Chondrocyte (in vitro differentiated cells): ENCODE results near the gene TAF1C. TPM values are rescaled to one million over a fixed set of nuclear protein-coding genes. Genes with fewer than 3 reads are reported as not detected.

Experiments used
- DNase-seq: peaks from one replicate; pipeline ENCODE4 v3.0.0; 2021; ENCODE audit warnings: mixed read lengths, low spot score
- H3K27ac Mint-ChIP-seq: one replicate; pipeline ENCODE4 v1.8.0; 2021; ENCODE audit warnings: mild to moderate bottlenecking, moderate library complexity, mixed read lengths; ENCODE audit not compliant: unreplicated experiment
- H3K27me3 Mint-ChIP-seq: 2 replicates; pipeline ENCODE4 v1.8.0; 2021; ENCODE audit warnings: low read depth, mixed read lengths
- H3K36me3 Mint-ChIP-seq: 2 replicates; pipeline ENCODE4 v1.8.0; 2021; ENCODE audit warnings: low read depth, mixed read lengths
- H3K4me1 Mint-ChIP-seq: 2 replicates; pipeline ENCODE4 v1.8.0; 2021; ENCODE audit warnings: low read depth, mild to moderate bottlenecking, mixed read lengths
- H3K4me3 Mint-ChIP-seq: one replicate; pipeline ENCODE4 v1.8.0; 2021; ENCODE audit warnings: mild to moderate bottlenecking, moderate library complexity, mixed read lengths; ENCODE audit not compliant: unreplicated experiment
- H3K9me3 Mint-ChIP-seq: 2 replicates; pipeline ENCODE4 v1.8.0; 2021; ENCODE audit warnings: low read depth, mixed read lengths
- total RNA-seq: library from RNA; stranded (reverse); gene quantifications from 3 replicates; pipeline ENCODE4 v1.2.1, GENCODE V29; 2021
- TF ChIP-seq, protein P1 (sequence below): fragments of 200-600 bp; sonication (generic); IDR thresholded peaks from 2 replicates; pipeline ENCODE4 v1.5.0; 2021; ENCODE audit warnings: antibody characterized with exemption, mild to moderate bottlenecking, moderate library complexity

Gene TAF1C
- total RNA-seq, 1 donor from 2014 or later = 22.2 TPM

DNA sequence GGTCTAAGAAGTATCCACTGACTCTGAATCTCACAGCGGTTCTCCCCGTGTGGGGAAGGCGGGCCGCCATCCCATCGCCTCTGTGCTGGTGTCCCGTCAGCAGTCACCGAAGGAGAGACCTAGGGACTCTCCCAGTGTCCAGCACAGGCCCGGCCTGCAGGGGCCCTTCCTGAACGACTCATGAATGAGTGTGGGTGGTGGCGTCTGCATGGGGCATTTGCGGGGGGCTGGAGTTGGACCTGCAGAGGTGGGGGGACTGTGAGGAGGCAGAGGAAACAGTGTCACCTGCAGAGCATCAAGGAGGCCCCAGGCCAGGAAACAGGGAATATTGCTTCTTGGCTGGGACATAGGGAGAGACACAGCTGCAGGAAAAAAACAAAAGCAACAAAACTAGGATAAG lies 42.6 kb upstream of the TAF1C start:
- no peak overlapping the region for H3K27ac Mint-ChIP-seq
- H3K4me3 Mint-ChIP-seq = no peak overlapping the region

DNA sequence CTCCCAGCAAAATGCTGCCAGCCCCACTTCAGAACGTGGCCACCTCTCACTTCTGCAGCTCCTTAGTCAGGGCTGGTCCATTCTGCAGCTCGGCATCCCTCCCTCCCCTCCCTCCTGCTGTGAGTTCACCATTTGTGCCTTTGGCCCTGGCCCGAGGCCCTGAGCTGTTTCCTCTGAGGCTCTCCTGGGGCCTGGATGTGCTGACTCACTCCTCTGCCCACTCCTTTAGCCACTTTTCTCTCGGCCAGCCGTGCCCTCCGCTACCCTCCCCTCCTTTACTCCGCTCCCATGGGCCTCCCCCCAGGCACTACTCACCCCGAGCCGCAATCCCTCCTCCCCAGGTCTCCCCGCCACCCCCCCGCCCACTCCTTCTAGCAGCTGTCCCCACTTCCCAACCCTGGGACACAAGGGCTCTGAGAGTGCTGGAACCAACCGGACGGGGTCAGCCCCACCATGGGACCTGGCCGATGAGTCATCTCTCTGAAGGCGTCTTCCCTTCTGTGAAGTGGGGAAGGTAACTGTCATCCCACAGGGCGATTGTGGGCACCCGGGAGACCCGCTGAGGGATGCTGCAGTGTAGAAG lies 41.5 kb upstream of the TAF1C start:
- no peaks in the 10 kb centered on the region for H3K9me3 Mint-ChIP-seq
- DNase-seq = no peak
- H3K4me1 Mint-ChIP-seq = peaks cover 16% of the 10 kb centered on the region
- peak overlapping the region; percentile 69 for H3K27ac Mint-ChIP-seq
- H3K27me3 Mint-ChIP-seq = peaks cover 51% of the 10 kb centered on the region
- no peaks in the 10 kb centered on the region for H3K36me3 Mint-ChIP-seq
- H3K4me3 Mint-ChIP-seq = peak overlapping the region; percentile 38
- TF ChIP-seq, protein P1, sequence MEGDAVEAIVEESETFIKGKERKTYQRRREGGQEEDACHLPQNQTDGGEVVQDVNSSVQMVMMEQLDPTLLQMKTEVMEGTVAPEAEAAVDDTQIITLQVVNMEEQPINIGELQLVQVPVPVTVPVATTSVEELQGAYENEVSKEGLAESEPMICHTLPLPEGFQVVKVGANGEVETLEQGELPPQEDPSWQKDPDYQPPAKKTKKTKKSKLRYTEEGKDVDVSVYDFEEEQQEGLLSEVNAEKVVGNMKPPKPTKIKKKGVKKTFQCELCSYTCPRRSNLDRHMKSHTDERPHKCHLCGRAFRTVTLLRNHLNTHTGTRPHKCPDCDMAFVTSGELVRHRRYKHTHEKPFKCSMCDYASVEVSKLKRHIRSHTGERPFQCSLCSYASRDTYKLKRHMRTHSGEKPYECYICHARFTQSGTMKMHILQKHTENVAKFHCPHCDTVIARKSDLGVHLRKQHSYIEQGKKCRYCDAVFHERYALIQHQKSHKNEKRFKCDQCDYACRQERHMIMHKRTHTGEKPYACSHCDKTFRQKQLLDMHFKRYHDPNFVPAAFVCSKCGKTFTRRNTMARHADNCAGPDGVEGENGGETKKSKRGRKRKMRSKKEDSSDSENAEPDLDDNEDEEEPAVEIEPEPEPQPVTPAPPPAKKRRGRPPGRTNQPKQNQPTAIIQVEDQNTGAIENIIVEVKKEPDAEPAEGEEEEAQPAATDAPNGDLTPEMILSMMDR = no peak

More for the DNA sequence above, 42.6 kb upstream of the TAF1C start:
- DNase-seq = no peak
- Mint-ChIP-seq H3K36me3 (no peaks in the 10 kb centered on the region), H3K9me3 (no peaks in the 10 kb centered on the region), H3K4me1 (peaks cover 16% of the 10 kb centered on the region), H3K27me3 (peaks cover 49% of the 10 kb centered on the region)
- TF ChIP-seq, protein P1 = no peak

DNA sequence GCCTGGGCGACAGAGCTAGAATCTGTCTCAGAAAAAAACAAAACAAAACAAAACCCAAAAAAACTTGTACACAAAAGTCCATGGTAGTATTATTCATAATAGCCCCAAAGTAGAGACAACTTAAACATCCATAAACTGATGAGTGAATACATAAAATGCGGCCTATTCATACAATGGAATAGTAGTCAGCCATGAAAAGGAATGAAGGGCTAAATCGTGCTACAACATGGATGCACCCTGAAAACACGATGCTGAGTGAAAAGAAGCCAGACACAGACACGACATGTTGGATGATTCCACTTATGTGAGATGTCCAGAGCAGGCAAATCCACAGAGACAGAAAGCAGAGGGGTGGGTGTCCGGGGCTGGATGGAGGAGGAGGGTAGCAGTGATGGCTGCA lies 40.7 kb upstream of the TAF1C start:
- H3K36me3 Mint-ChIP-seq = no peaks in the 10 kb centered on the region
- no peak overlapping the region for H3K4me3 Mint-ChIP-seq
- peaks cover 51% of the 10 kb centered on the region for H3K27me3 Mint-ChIP-seq
- no peak for DNase-seq
- no peak overlapping the region for H3K27ac Mint-ChIP-seq
- peaks cover 16% of the 10 kb centered on the region for H3K4me1 Mint-ChIP-seq
- H3K9me3 Mint-ChIP-seq = no peaks in the 10 kb centered on the region
- TF ChIP-seq, protein P1 = no peak

DNA sequence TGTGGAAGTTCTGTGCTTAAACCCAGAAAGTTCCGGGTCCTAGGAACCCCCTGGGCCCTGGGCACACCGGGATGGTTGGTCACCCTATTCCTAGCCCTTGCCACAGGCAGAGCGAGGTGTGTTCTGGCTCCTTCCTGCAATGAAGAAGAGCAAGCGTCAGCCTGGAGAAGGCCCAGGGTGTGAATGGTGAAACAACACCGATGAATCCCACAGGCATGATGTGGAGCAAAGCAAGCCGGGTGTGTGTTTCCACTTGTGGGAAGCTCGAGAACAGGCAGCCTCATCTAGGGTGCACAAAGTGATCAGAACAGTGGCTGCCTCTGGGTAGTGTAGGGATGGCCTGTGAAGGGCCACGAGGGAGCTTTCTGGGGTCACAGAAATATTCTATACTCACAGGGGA lies 39.2 kb upstream of the TAF1C start:
- no peak overlapping the region for H3K27ac Mint-ChIP-seq
- H3K36me3 Mint-ChIP-seq = no peaks in the 10 kb centered on the region
- H3K4me3 Mint-ChIP-seq = no peak overlapping the region
- no peak for DNase-seq
- H3K9me3 Mint-ChIP-seq = no peaks in the 10 kb centered on the region
- peaks cover 16% of the 10 kb centered on the region for H3K4me1 Mint-ChIP-seq
- TF ChIP-seq, protein P1 = no peak
- H3K27me3 Mint-ChIP-seq = peaks cover 42% of the 10 kb centered on the region

DNA sequence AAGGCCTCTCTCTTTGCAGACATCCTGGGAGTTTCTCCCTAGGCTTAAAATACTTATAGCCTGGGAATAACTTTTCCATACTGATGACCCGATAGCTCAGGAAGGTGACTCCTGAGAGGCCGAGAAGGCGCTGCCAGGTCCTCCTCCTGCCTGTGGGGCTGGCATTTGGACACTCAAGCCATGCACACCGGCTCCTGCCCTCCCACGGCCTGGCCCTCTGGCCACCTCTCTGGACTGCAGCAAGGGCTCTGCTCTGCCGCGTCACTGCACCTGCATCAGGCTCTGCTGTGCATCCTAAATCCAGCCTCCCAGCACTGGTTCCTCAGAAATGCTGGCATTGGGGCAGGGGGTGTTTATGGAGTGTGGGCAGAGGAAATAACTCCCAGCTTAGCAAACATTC lies 38.7 kb upstream of the TAF1C start:
- no peak for DNase-seq
- Mint-ChIP-seq H3K9me3 (no peaks in the 10 kb centered on the region), H3K27me3 (peaks cover 39% of the 10 kb centered on the region), H3K36me3 (no peaks in the 10 kb centered on the region), H3K4me1 (peaks cover 21% of the 10 kb centered on the region), H3K27ac (no peak overlapping the region), H3K4me3 (no peak overlapping the region)
- TF ChIP-seq, protein P1 = no peak
